ENCODE measurements around the gene AP4B1.
A peak's percentile ranks its signal among the peaks of the same experiment; 100 is the strongest.
"Not testable (repeated sequence)": the region's sequence is repeated elsewhere in the genome, so short reads cannot be mapped to it uniquely, and the experiment has no call there.

Gene AP4B1

GRCh38 chr1:113861641-113862040 lies 43.0 kb downstream of the AP4B1 start:
- Histone ChIP-seq H3K4me2 (no peak overlapping the region), H3K9ac (no peak overlapping the region), H3K36me3 (no peaks in the 10 kb centered on the region), H3K4me3 (no peak overlapping the region), H4K20me1 (no peaks in the 10 kb centered on the region), H3K27ac (no peak overlapping the region), H3K4me1 (peaks cover 26% of the 10 kb centered on the region), H3K27me3 (no peaks in the 10 kb centered on the region), H3K9me3 (no peaks in the 10 kb centered on the region)
- TF ChIP-seq Cebpa-rat (IDR thresholded peaks at IDR 0.05): no peak

- Histone ChIP-seq H3K9ac (no peak overlapping the region), H3K27ac (no peak overlapping the region), H3K27me3 (no peaks in the 10 kb centered on the region), H3K4me3 (no peak overlapping the region), H4K20me1 (no peaks in the 10 kb centered on the region), H3K4me2 (no peak overlapping the region), H3K36me3 (no peaks in the 10 kb centered on the region), H3K4me1 (peaks cover 26% of the 10 kb centered on the region), H3K9me3 (no peaks in the 10 kb centered on the region)
- no peak for TF ChIP-seq Cebpa-rat (IDR thresholded peaks at IDR 0.05)
These were observed 43.7 kb downstream of the AP4B1 start for GRCh38 chr1:113860891-113861290.

DNA sequence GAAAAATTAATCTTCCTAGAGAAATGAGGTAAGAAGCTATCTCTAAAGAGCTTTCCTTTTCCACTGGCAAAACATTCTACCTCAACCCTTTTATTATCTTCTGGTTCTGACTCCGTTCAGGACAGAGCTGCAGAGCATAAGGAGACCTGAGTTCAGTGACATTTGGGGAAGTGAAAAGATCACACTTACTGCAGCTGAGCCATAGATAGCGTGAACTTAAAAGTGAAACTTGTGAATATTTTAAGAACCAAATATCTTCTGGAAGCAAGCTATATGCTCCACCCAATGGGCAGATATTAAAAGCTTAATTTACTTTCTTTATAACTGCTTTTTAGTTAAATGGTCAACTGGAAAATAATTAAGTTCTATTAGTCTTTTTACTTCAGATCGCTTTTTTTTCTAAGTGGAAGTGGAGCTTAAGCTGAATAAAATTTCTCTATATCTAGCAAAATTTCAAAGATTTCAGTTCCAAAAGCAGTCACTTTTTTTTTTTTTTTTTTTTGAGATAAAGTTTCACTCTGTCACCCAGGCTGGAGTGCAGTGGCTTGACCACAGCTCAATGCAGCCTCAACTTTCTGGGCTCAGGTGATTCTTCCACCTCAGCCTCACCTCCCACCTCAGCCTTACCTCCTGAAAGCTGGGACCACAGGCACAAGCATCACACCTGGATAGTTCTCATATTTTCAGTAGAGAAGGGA lies 45.0 kb downstream of the AP4B1 start:
- Histone ChIP-seq H3K4me1 (peaks cover 26% of the 10 kb centered on the region), H3K27me3 (no peaks in the 10 kb centered on the region), H3K9ac (no peak overlapping the region), H4K20me1 (no peaks in the 10 kb centered on the region), H3K4me2 (peak overlapping the region; percentile 68), H3K36me3 (no peaks in the 10 kb centered on the region), H3K27ac (peak overlapping the region; percentile 33; the same call in 1 of the 2 replicates), H3K9me3 (no peaks in the 10 kb centered on the region), H3K4me3 (no peak overlapping the region; the same call in 1 of the 2 replicates)
- no peak for TF ChIP-seq Cebpa-rat (IDR thresholded peaks at IDR 0.05)

GRCh38 chr1:113858982-113859381 lies 45.6 kb downstream of the AP4B1 start:
- Histone ChIP-seq H3K36me3 (no peaks in the 10 kb centered on the region), H4K20me1 (no peaks in the 10 kb centered on the region), H3K9me3 (no peaks in the 10 kb centered on the region), H3K4me1 (peaks cover 26% of the 10 kb centered on the region), H3K27me3 (no peaks in the 10 kb centered on the region), H3K4me2 (peak overlapping the region; percentile 68), H3K27ac (0 out of 2 replicates have a peak overlapping the region, but pooled peaks have one; percentile 33), H3K9ac (no peak overlapping the region), H3K4me3 (no peak overlapping the region)
- TF ChIP-seq Cebpa-rat (IDR thresholded peaks at IDR 0.05): no peak

- Histone ChIP-seq H3K4me2 (no peak overlapping the region), H3K9me3 (no peaks in the 10 kb centered on the region), H3K9ac (no peak overlapping the region), H3K36me3 (no peaks in the 10 kb centered on the region), H4K20me1 (no peaks in the 10 kb centered on the region), H3K4me1 (peaks cover 26% of the 10 kb centered on the region), H3K27me3 (no peaks in the 10 kb centered on the region), H3K4me3 (no peak overlapping the region), H3K27ac (no peak overlapping the region)
- no peak for TF ChIP-seq Cebpa-rat (IDR thresholded peaks at IDR 0.05)
These were observed 46.2 kb downstream of the AP4B1 start for GRCh38 chr1:113858418-113858817.

DNA sequence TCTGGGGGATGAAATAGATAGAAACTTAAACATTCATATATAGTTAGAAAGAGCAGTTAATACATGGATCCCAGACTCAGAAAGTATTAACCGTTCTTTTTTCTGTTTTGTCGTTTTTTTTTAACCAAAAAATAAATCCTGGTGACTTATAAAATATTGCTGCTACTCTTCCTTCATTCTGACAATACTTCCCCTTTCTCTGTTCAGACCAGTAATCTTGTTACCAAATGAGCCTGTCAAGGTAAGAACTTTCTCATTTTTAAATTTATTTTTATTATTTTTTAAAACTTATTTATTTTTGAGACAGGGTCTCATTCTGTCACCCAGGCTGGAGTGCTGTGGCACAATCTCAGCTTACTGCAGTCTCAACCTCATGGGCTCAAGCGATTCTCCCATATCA lies 46.8 kb downstream of the AP4B1 start:
- Histone ChIP-seq H3K4me1 (peaks cover 26% of the 10 kb centered on the region), H3K27me3 (no peaks in the 10 kb centered on the region), H3K9me3 (no peaks in the 10 kb centered on the region), H3K4me2 (no peak overlapping the region), H4K20me1 (no peaks in the 10 kb centered on the region), H3K4me3 (no peak overlapping the region), H3K36me3 (no peaks in the 10 kb centered on the region), H3K9ac (no peak overlapping the region), H3K27ac (no peak overlapping the region)
- TF ChIP-seq Cebpa-rat (IDR thresholded peaks at IDR 0.05): no peak

- H3K9ac ChIP-seq: no peak overlapping the region
- no peaks in the 10 kb centered on the region for H3K9me3 ChIP-seq
- no peaks in the 10 kb centered on the region for H4K20me1 ChIP-seq
- H3K4me3 ChIP-seq: no peak overlapping the region
- H3K36me3 ChIP-seq: no peaks in the 10 kb centered on the region
- peaks cover 26% of the 10 kb centered on the region for H3K4me1 ChIP-seq
- H3K4me2 ChIP-seq: no peak overlapping the region
- H3K27me3 ChIP-seq: no peaks in the 10 kb centered on the region
- no peak overlapping the region for H3K27ac ChIP-seq
- no peak for TF ChIP-seq Cebpa-rat (IDR thresholded peaks at IDR 0.05)
These were observed 48.2 kb downstream of the AP4B1 start for GRCh38 chr1:113856401-113856790.

- Histone ChIP-seq H3K9ac (no peak overlapping the region), H3K27ac (no peak overlapping the region), H3K36me3 (no peaks in the 10 kb centered on the region), H3K4me1 (peaks cover 22% of the 10 kb centered on the region), H3K4me2 (no peak overlapping the region), H3K9me3 (no peaks in the 10 kb centered on the region), H4K20me1 (no peaks in the 10 kb centered on the region), H3K4me3 (no peak overlapping the region), H3K27me3 (no peaks in the 10 kb centered on the region)
- no peak for TF ChIP-seq Cebpa-rat (IDR thresholded peaks at IDR 0.05)
These were observed 48.8 kb downstream of the AP4B1 start for GRCh38 chr1:113855630-113856400.

DNA sequence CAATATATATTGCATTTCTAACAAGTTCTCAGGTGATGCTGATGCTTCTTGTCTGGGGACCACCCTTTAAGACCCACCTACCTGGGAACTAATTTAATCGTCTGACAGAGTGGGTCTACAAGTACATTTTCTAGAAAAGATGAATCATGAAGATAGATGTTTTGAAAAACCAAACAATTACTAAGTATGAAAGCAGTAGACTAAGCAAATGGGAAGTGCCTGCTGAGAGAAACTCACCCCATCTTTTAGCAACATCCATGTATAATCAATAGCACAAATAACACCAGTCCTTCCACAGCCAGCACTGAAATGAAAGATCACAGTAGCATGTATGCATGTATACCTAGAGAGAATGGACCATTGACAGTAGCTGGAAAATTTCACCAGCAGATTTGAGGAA lies 50.4 kb downstream of the AP4B1 start:
- Histone ChIP-seq H3K9me3 (no peaks in the 10 kb centered on the region), H3K4me2 (no peak overlapping the region), H3K4me1 (peaks cover 15% of the 10 kb centered on the region), H4K20me1 (no peaks in the 10 kb centered on the region), H3K9ac (no peak overlapping the region), H3K27me3 (no peaks in the 10 kb centered on the region), H3K4me3 (no peak overlapping the region), H3K27ac (no peak overlapping the region), H3K36me3 (no peaks in the 10 kb centered on the region)
- no peak for TF ChIP-seq Cebpa-rat (IDR thresholded peaks at IDR 0.05)

DNA sequence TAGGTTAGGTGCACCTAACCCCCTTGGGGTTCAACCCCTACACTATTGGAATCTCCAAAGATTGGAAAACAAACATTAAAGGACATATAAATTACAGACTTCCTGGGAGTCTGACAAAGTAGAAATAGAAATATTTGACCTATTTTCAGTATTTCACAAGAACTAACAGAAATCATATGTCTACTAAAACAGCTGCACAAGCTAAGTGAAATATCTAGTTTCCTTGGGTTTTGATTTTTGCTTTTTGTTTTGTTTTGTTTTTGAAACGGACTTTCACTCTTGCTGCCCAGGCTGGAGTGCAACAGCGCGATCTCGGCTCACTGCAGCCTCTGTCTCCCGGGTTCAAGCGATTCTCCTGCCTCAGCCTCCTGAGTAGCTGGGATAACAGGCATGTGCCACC lies 51.9 kb downstream of the AP4B1 start:
- H3K4me2 ChIP-seq, H3K27me3 ChIP-seq, H3K27ac ChIP-seq, H3K9ac ChIP-seq, H3K36me3 ChIP-seq, H4K20me1 ChIP-seq, H3K4me3 ChIP-seq, H3K4me1 ChIP-seq, H3K9me3 ChIP-seq: not testable (repeated sequence)

All from BLaER1 (cell line).